ENCODE results near the gene PGP.
"Not testable (repeated sequence)": the region's sequence is repeated elsewhere in the genome, so short reads cannot be mapped to it uniquely, and the experiment has no call there.

The PGP gene, protein sequence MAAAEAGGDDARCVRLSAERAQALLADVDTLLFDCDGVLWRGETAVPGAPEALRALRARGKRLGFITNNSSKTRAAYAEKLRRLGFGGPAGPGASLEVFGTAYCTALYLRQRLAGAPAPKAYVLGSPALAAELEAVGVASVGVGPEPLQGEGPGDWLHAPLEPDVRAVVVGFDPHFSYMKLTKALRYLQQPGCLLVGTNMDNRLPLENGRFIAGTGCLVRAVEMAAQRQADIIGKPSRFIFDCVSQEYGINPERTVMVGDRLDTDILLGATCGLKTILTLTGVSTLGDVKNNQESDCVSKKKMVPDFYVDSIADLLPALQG

DNA sequence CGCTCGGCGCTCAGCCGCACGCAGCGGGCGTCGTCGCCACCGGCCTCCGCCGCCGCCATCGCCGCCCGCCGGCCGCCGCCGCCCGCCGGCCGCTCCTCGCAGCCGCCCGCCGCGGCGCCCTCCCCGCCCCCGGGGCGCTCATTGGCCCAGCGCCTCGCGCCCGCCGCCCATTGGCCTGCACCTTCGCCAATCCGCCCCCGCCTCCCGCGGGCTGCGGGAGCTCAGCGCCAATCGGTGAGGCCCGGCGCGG lies at the start of gene PGP:
PGP (minus strand) TSS at position 122 of the 250 bp plus-strand sequence; CDS start at position 59, 63 bp downstream.
- intact Hi-C loops (cut with micrococcal nuclease), result loop anchor here (2.0 kb wide), 1 partner anchor 60 kb away; the partner anchor contains the start of gene TRAF7
- Mint-ChIP-seq H3K27ac (peak within 1 kb of the TSS; percentile 90), H3K9me3 (no peaks in the 10 kb centered on the region), H3K27me3 (no peaks in the 10 kb centered on the region), H3K4me1 (ENCODE audit: low read depth) (peaks cover 36% of the 10 kb centered on the region), H3K36me3 (ENCODE audit: low read depth) (peaks cover 42% of the 10 kb centered on the region), H3K4me3 (peak within 1 kb of the TSS; percentile 78)

DNA sequence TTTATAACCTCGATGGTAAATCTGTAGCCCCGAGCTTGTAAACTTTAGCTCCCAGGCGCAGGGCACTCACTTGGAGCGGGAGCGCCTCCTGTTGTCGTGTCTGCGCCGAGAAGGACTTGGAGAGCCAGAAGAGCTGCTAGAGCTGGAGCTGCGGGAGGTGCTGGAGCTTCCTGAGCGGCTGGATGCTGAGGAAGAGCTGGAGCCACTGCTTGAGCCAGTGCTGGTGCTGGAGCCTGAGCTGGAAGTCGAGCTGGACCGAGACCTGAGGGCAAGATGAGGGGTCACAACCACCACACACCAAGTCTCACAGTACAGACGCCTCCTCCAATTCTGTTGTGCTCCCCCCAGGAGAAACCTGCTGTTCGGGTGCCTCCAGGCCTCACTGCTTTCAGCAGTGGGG lies 48.4 kb upstream of the PGP start:
- H3K4me1 Mint-ChIP-seq (ENCODE audit: low read depth), result peaks cover 26% of the 10 kb centered on the region
- H3K27ac Mint-ChIP-seq, H3K9me3 Mint-ChIP-seq, H3K4me3 Mint-ChIP-seq, H3K27me3 Mint-ChIP-seq: not testable (repeated sequence)
- intact Hi-C loops (cut with micrococcal nuclease), result loop anchor here (10.0 kb wide), 1 partner anchor 242 kb away; no protein-coding TSS in a partner anchor
- peaks cover 99% of the 10 kb centered on the region for H3K36me3 Mint-ChIP-seq (ENCODE audit: low read depth)

DNA sequence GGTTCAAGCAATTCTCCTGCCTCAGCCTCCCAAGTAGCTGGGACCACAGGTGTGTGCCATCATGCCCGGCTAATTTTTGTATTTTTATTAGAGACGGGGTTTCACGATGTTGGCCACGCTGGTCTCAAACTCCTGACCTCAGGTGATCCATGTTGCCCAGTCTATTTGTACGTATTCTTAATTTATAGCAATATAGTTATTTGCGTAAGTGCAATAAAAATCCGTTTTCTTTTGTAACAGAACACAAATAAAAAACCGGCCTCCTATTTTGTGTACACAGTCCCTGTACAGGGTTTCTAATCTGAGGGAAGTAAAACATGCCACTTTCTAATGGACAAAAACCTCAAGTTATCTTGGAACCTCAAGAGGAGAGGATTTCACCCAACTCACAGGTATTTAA lies 45.6 kb upstream of the PGP start:
- no peaks in the 10 kb centered on the region for H3K9me3 Mint-ChIP-seq
- no peak overlapping the region for H3K4me3 Mint-ChIP-seq
- peaks cover 11% of the 10 kb centered on the region for H3K4me1 Mint-ChIP-seq (ENCODE audit: low read depth)
- peaks cover 100% of the 10 kb centered on the region for H3K36me3 Mint-ChIP-seq (ENCODE audit: low read depth)
- H3K27me3 Mint-ChIP-seq, result no peaks in the 10 kb centered on the region
- intact Hi-C loops (cut with micrococcal nuclease), result loop anchor here (10.0 kb wide), 1 partner anchor 245 kb away; no protein-coding TSS in a partner anchor
- H3K27ac Mint-ChIP-seq, result no peak overlapping the region

DNA sequence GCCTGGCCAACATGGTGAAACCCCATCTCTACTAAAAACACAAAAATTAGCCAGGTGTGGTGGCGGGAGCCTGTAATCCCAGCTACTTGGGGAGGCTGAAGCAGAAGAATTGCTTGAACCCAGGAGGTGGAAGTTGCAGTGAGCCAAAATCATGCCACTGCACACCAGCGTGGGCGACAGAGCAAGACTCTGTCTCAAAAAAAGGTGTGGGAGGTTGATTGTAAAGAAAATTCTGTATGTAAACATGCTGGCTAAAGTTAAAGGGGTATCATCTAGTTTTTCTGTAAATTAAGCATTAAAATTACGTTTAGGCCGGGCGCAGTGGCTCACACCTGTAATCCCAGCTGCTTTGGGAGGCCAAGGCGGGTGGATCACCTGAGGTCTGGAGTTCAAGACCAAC lies 43.9 kb upstream of the PGP start:
- H3K4me3 Mint-ChIP-seq; H3K9me3 Mint-ChIP-seq; H3K27me3 Mint-ChIP-seq; intact Hi-C loops (cut with micrococcal nuclease); H3K4me1 Mint-ChIP-seq (ENCODE audit: low read depth); H3K27ac Mint-ChIP-seq: not testable (repeated sequence)
- H3K36me3 Mint-ChIP-seq (ENCODE audit: low read depth), result peaks cover 100% of the 10 kb centered on the region

DNA sequence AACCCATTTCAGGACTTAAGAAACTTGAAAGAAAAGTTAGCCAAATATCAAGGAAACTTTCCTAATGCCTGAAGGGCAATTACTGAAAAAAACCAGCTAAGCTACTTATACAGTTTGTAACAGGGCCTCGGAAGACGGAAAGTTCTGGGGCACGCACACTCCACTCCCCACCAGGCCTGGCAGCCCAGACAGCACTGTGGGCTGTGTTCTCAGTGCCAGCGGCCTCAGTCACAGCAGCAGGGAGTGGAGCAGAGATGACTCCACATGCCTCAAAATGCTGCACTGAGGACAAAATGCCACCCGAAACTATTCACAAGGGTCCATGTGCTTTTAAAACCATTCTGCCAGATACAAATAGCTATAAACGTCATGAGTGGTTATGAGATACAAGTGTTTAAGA lies 43.1 kb upstream of the PGP start:
- H3K4me3 Mint-ChIP-seq, result no peak overlapping the region

DNA sequence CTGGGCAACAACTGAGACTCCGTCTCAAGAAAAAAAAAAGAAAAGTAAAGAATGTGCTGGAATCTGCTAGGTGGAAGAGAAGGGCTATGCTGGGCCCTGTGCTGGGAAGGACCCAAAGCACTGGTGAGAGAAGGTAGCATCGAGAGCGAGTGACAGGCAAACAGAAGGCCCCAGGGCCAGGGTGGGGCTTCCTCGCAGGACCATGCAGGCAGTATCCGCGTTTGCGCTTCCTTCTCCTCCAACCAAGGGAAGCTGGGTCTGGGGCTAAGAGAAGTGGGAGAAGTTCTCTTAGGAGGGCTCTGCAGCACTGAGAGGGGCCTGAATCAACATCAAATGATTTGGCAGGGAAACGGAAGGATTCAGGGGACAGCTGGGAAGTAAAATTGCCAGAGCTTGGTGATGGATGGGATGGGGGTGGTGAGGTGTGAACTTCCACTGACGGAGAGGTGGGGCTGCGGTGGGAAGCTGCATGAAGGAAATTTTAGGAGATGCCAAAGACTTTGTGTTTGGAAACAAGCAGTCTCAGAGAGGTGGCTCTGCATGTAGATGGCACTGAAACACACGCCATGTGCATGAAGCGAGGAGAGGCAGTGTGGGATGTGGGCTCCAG lies 42.0 kb upstream of the PGP start:
- intact Hi-C loops (cut with micrococcal nuclease), result no loop called here
- Mint-ChIP-seq H3K36me3 (ENCODE audit: low read depth) (peaks cover 91% of the 10 kb centered on the region), H3K27me3 (no peaks in the 10 kb centered on the region), H3K9me3 (no peaks in the 10 kb centered on the region), H3K4me1 (ENCODE audit: low read depth) (peaks cover 5% of the 10 kb centered on the region), H3K27ac (peak overlapping the region; percentile 9), H3K4me3 (no peak overlapping the region)

More for the DNA sequence above, 43.1 kb upstream of the PGP start:
- no peaks in the 10 kb centered on the region for H3K9me3 Mint-ChIP-seq
- no peaks in the 10 kb centered on the region for H3K4me1 Mint-ChIP-seq (ENCODE audit: low read depth)
- no peaks in the 10 kb centered on the region for H3K27me3 Mint-ChIP-seq
- H3K36me3 Mint-ChIP-seq (ENCODE audit: low read depth), result peaks cover 100% of the 10 kb centered on the region
- intact Hi-C loops (cut with micrococcal nuclease), result no loop called here
- H3K27ac Mint-ChIP-seq, result no peak overlapping the region

DNA sequence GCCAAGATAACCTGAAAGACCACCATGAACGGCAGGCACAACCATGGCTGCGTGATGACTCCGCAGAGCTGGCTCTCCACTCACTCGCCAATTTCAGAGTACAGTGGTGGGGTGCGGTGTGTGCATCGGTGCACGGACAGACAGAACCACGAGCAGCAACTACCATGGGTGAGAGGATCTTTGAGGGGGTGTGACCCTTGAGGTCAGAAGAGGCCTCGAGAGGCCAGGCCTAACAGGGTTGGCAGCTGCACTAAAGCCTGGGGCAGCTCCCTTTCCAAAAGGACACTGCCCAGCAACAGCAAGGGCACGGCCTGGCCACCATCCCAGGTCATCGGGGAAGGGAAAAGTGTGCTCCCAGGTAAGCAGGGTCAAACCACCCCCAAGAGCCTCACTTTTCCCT lies 38.7 kb upstream of the PGP start:
- Mint-ChIP-seq H3K27me3 (no peaks in the 10 kb centered on the region), H3K27ac (no peak overlapping the region), H3K9me3 (no peaks in the 10 kb centered on the region), H3K36me3 (ENCODE audit: low read depth) (peaks cover 61% of the 10 kb centered on the region), H3K4me3 (no peak overlapping the region), H3K4me1 (ENCODE audit: low read depth) (peaks cover 12% of the 10 kb centered on the region)
- intact Hi-C loops (cut with micrococcal nuclease), result no loop called here

DNA sequence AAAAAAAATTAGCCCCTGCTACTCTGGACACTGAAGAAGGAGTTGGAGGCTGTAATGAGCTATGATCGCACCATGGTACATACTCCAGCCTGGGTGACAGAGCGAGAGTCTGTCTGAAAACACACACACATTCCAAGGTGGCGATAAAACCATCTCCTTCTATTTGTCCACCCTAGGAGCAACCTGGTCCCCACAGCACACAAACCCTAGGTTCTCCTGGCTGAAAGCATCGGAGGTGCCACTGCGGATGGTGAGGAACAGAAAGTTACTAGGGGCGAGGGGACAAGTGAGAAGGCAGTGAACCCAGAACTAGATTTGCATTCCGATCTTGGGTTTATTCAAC lies 38.1 kb upstream of the PGP start:
- Mint-ChIP-seq H3K27ac (no peak overlapping the region), H3K9me3 (no peaks in the 10 kb centered on the region), H3K4me3 (no peak overlapping the region), H3K4me1 (ENCODE audit: low read depth) (peaks cover 12% of the 10 kb centered on the region), H3K36me3 (ENCODE audit: low read depth) (peaks cover 61% of the 10 kb centered on the region), H3K27me3 (no peaks in the 10 kb centered on the region)
- intact Hi-C loops (cut with micrococcal nuclease), result no loop called here

DNA sequence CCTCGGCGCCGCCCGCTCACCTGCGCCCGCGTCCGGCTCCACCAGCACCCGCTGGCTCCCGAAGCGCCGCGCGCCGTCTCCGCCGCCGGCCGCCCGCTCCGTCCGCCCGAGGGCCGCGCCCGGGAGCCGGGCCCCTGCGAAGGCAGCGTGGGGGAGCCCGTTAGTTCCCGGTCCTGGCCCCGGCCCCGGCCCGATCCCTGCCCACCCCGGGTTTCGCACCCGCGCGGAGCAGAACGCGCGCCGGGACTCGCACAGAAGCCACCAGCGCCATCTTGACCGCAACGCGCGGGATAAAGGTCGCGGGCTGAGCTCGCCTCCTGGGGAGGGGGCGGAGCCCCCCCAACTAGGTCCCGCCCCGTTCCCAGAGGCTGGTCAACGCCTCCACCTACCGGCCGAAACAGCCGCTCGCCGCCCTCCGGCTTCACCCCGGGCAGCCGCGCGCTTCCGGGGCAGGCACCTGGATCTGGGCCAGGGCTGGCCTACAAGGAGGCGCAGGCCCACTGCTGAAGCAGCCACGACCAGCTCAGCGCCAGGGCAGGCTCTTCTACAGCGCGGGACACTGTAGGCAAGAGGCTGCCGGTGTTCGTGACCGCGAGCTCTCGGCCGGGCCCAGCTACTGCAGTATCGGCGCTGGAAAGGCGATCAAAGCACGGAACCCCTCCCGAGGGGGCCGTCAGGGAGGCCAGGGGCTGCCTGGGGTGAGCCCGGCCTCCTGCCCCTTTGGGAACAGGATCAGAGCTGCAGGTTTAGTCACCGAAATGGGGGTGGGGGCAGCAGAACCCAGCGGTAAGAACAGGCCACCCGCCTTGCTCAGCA lies 36.9 kb upstream of the PGP start, which contains the start of gene ECI1:
ECI1 (minus strand) TSS at position 292 of the 816 bp plus-strand sequence; CDS start at position 271, 21 bp downstream.
- H3K36me3 Mint-ChIP-seq (ENCODE audit: low read depth), result peaks cover 61% of the 10 kb centered on the region
- H3K4me1 Mint-ChIP-seq (ENCODE audit: low read depth), result peaks cover 12% of the 10 kb centered on the region
- H3K9me3 Mint-ChIP-seq, result no peaks in the 10 kb centered on the region
- peak within 1 kb of the TSS; percentile 85 for H3K27ac Mint-ChIP-seq
- intact Hi-C loops (cut with micrococcal nuclease), result loop anchor here (1.0 kb wide), 2 partner anchors 17 to 28 kb away; partner anchors contain the start of genes E4F1 and RNPS1
- H3K4me3 Mint-ChIP-seq, result peak within 1 kb of the TSS; percentile 88
- no peaks in the 10 kb centered on the region for H3K27me3 Mint-ChIP-seq

DNA sequence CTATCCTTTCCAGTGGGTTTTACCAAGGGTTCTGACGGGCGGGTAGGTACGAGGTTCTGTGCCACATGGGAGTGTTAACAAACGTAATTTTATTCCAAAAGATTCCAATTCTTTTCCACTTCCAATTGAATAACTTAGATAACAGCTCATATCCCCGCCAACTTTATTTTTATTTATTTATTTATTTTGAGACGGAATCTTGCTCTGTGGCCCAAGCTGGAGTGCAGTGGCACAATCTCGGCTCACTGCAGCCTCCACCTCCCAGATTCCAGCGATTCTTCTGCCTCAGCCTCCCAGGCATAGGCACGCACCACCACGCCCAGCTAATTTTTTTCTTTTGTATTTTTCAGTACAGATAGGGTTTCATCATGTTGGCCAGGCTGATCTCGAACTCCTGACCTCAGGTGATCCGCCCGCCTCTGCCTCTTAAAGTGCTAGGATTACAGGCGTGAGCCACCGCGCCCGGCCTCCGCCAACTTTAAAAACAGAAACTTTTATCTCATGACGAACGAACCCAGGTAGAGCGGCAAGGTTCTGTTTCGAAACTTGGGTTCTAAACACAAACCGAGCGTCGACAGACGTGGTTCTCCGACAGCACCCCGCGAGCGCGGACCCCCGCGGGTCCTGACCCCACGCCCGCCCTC lies 36.1 kb upstream of the PGP start:
- Mint-ChIP-seq H3K4me1 (ENCODE audit: low read depth) (peaks cover 12% of the 10 kb centered on the region), H3K9me3 (no peaks in the 10 kb centered on the region), H3K27ac (peak overlapping the region; percentile 85), H3K36me3 (ENCODE audit: low read depth) (peaks cover 61% of the 10 kb centered on the region), H3K27me3 (no peaks in the 10 kb centered on the region), H3K4me3 (peak overlapping the region; percentile 88)
- intact Hi-C loops (cut with micrococcal nuclease), result loop anchor here (1.0 kb wide), 2 partner anchors 18 to 27 kb away; partner anchors contain the start of genes E4F1 and RNPS1

DNA sequence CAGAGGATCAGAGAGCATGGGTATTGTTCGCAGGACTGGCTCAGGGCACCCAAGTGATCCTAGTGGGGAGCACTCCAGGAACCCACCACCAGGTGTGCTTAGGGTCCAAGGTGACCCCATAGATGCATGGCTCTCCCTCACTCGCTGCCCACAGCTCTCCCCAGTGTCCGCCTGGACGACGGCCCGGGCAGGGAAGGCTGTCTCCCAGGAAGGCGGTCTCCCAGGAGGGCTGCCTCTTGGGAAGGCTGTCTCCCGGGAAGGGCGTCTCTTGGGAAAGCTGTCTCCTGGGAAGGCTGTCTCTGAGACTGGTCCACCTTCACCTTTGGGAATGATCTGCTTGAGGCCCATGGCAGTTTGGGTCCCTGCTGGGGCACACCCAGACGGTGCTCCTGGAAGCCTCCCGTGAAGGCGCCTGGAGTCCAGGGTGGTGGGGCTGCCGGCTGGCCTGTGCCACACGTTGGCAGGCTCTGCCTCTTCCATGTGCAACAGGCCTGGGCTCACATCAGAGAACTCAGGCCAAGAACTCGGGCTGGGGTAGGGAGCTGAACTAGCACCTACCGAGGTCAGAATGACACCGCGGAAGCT lies 31.8 kb upstream of the PGP start:
- H3K4me3 Mint-ChIP-seq, result no peak overlapping the region
- no peak overlapping the region for H3K27ac Mint-ChIP-seq
- peaks cover 72% of the 10 kb centered on the region for H3K36me3 Mint-ChIP-seq (ENCODE audit: low read depth)
- peaks cover 34% of the 10 kb centered on the region for H3K4me1 Mint-ChIP-seq (ENCODE audit: low read depth)
- H3K27me3 Mint-ChIP-seq, result no peaks in the 10 kb centered on the region
- no peaks in the 10 kb centered on the region for H3K9me3 Mint-ChIP-seq
- intact Hi-C loops (cut with micrococcal nuclease), result no loop called here

DNA sequence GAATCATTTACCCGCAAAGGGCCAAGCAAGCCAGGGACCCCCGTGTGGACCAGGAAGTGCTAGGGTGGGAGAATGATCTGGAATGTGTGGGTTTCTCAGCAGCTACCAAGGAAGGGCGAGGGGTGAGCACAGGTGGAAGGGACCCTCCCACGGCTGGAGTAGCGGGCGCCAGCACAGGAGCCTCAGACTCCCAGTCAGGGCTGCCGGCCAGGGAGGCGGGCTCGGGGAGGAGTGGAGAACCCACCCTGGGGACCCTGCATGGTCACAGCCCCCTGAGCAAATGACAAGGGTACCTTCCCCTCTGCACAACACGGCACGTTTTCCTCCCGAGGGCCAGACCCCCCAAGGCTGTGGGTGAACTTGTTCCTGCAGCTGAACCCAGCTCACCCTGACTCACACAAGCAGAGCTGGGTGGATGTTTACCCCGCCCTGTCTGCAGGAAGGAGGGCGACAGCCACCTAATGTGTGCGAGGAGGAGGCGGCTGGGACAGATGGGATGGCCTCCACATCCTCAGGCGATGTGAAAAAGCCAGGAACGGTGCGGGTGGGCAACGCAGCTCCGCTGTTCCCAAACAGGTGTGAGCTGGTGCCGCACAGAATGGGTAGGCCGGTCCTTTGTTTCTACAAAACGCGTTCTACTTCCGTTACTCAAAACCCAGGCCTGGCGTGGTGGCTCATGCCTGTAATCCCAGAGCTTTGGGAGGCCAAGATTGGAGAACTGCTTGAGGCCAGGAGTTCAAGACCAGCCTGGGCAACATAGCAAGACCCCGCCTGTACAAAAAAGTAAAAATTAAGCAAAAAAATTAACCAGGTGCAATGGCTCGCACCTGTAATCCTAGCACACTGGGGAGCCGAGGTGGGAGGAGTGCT lies 30.5 kb upstream of the PGP start:
- H3K4me1 Mint-ChIP-seq (ENCODE audit: low read depth), result peaks cover 27% of the 10 kb centered on the region
- intact Hi-C loops (cut with micrococcal nuclease), result no loop called here
- no peak overlapping the region for H3K27ac Mint-ChIP-seq
- no peak overlapping the region for H3K4me3 Mint-ChIP-seq
- peaks cover 78% of the 10 kb centered on the region for H3K36me3 Mint-ChIP-seq (ENCODE audit: low read depth)
- no peaks in the 10 kb centered on the region for H3K27me3 Mint-ChIP-seq
- no peaks in the 10 kb centered on the region for H3K9me3 Mint-ChIP-seq

DNA sequence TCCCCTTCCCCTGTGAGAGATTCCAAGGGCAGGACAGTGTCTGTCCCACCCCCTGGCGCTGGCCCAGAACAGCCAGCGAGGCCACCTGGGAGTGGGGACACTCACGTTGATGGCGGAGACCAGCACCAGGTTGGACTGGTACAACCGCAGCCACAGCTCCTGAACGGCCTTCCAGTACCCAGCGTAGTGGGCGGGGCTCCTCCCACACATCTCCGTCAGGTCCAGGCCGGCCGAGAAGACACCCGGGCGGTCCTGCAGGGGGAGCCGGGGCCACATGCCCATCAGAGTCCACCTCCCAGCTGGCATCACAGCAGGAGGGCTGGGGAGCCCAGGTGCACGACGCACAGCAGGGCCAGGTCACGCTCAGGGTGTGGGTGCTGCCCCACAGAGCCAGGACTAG lies 29.7 kb upstream of the PGP start:
- Mint-ChIP-seq H3K4me3 (no peak overlapping the region), H3K27me3 (peaks cover 2% of the 10 kb centered on the region), H3K36me3 (ENCODE audit: low read depth) (peaks cover 86% of the 10 kb centered on the region), H3K4me1 (ENCODE audit: low read depth) (peaks cover 27% of the 10 kb centered on the region), H3K9me3 (no peaks in the 10 kb centered on the region), H3K27ac (no peak overlapping the region)
- intact Hi-C loops (cut with micrococcal nuclease), result no loop called here

Data from dendritic cell treated with granulocyte-macrophage colony-stimulating factor and Interleukin-4, amounts not matched to agents 40 ng/mL and 50 ng/mL, for 4 days (primary cell).